Renal cortex interstitium (tissue), 15 donors: ENCODE results near the gene ZNF485. TPM values are rescaled to one million over a fixed set of nuclear protein-coding genes. Genes with fewer than 3 reads are reported as not detected.
A peak's percentile ranks its signal among the peaks of the same experiment; 100 is the strongest.
"Not testable (repeated sequence)": the region's sequence is repeated elsewhere in the genome, so short reads cannot be mapped to it uniquely, and the experiment has no call there.

Source experiments
- DNase-seq, 11 donors: peaks; one replicate each; pipeline ENCODE4 v3.0.0-alpha.2; 2013; ENCODE audit warnings: low read depth in 9 of 11, low spot score in 4 of 11; ENCODE audit errors: extremely low read depth in 1 of 11
- long read RNA-seq, 16 experiments: transcript quantifications; one replicate each; lab custom pipeline, GENCODE V29; 2026
- polyA plus RNA-seq, 3 donors: library from polyadenylated mRNA; unstranded; fragments of 120-200 nt; gene quantifications; one replicate each; pipeline ENCODE4 v1.2.1, GENCODE V29; 2013; ENCODE audit not compliant: insufficient read length in 3 of 3

The ZNF485 gene
- polyA plus RNA-seq = 1 to 10 TPM; 4.5 to 6.4 (median 5.8) TPM
- long read RNA-seq, donor 1, partial matches to known transcripts = 0 of 3 reads
- long read RNA-seq, donor 1, other reads (novel, unspliced or antisense) = 0 of 3 reads
- long read RNA-seq, donor 2, partial matches to known transcripts = 0 of 1 reads
- long read RNA-seq, donor 2, other reads (novel, unspliced or antisense) = 0 of 1 reads
- long read RNA-seq, donor 3, partial matches to known transcripts = 0 of 1 reads
- long read RNA-seq, donor 3, other reads (novel, unspliced or antisense) = 0 of 1 reads
- long read RNA-seq, donor 4, partial matches to known transcripts = 0 of 1 reads
- long read RNA-seq, donor 4, other reads (novel, unspliced or antisense) = 0 of 1 reads
- long read RNA-seq, donor 5 = 0 reads
- long read RNA-seq, donor 6 = 0 reads
- long read RNA-seq, donor 7, partial matches to known transcripts = 0 of 2 reads
- long read RNA-seq, donor 7, other reads (novel, unspliced or antisense) = 0 of 2 reads
- long read RNA-seq, donor 8 = 0 reads
- long read RNA-seq, donor 9 = 0 reads
- long read RNA-seq, donor 10, partial matches to known transcripts = 0 of 1 reads
- long read RNA-seq, donor 10, other reads (novel, unspliced or antisense) = 0 of 1 reads
- long read RNA-seq, donor 11 = 0 reads
- long read RNA-seq, donor 12 = 0 reads
- long read RNA-seq, donor 13 = 0 reads
- long read RNA-seq, donor 14, transcript ZNF485-201 (5 exons, 2,054 nt) = major isoform, 5 of 5 reads
- long read RNA-seq, donor 14, partial matches to known transcripts = 0 of 5 reads
- long read RNA-seq, donor 14, other reads (novel, unspliced or antisense) = 0 of 5 reads
- long read RNA-seq, donor 15 = 0 reads
- long read RNA-seq, donor 16, partial matches to known transcripts = 0 of 3 reads
- long read RNA-seq, donor 16, other reads (novel, unspliced or antisense) = 0 of 3 reads

GRCh38 chr10:43606323-43607198 is at the start of gene ZNF485:
Gene ZNF485, plus strand, starts transcription at chr10:43606438. Its CDS starts 613 bp downstream, at chr10:43607051.
- peak in 9 of 11 donors; percentile 47 to 70 (median 62) for DNase-seq

- no peak for DNase-seq
Observed at GRCh38 chr10:43557214-43557613, 49.0 kb upstream of the ZNF485 start.

DNA sequence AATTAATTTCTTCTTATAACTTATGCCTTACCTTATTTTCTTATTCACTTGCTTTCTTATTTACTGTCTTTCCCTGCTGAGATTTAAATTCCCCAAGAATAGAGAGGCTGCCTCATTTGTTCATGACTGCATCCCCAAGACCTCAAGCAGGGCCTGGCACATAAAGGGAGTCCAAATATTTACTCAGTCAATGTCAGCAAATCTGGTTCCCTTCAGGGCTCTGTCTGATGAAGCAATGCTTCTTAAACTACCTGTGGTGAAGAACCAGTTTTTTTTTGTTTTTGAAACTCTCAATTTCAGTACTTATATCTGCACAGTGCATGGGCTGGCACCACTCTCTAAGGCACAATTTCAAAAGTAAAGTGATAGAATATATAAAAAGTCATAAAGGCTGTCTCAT is 36.6 kb upstream of the ZNF485 start:
- no peak for DNase-seq

DNA sequence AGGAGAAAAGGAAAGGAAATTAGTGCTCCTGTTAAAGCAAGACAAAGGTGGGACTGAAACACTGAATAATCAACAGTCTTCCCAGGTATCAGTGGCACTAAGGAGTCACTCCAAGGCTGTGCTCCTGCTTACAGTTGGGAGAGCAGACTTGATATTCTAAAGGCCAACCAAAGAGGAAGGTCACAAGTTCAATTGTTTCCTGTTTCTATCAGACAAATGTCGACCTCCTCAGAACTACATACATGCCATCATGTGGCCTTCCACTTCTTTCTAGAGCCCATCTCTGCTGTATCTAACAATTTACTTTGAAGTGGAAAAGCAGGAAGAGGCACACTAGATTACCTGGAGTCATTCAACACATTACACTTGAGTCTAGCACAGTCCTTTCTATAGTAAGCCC is 35.3 kb upstream of the ZNF485 start:
- no peak for DNase-seq

- no peak for DNase-seq
Observed at GRCh38 chr10:43573250-43574000, 32.8 kb upstream of the ZNF485 start.

- DNase-seq = peak in 10 of 11 donors; percentile 74 to 86 (median 82)
Observed at GRCh38 chr10:43574001-43574892, 32.0 kb upstream of the ZNF485 start, which contains the start of gene ZNF239. Gene ZNF239, minus strand, starts transcription at chr10:43574616. Its CDS starts 16,537 bp downstream, at chr10:43558079.

DNA sequence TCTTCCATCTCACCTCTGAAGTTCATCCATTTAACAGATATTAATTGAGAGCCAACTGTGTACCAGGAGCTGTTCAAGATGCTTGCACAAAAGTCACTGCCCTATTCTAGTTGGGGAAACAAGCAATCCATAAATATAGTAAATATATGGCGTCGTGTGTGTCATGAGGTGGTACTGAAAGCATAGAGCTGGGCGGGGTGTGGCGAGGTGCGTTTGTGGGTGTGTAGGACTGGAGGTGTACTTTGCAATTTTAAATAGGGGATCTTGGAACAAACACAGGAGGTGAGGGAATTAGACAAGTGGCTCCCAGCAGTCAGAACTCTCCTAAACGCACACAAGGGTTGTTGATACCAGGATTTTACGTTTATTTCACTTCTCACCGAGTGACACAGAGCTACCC is 31.3 kb upstream of the ZNF485 start:
- no peak for DNase-seq

GRCh38 chr10:43576062-43576461 is 30.2 kb upstream of the ZNF485 start:
- no peak for DNase-seq

- DNase-seq = no peak
Observed at GRCh38 chr10:43576580-43576979, 29.7 kb upstream of the ZNF485 start.

- no peak for DNase-seq
Observed at GRCh38 chr10:43584051-43584450, 22.2 kb upstream of the ZNF485 start.

DNA sequence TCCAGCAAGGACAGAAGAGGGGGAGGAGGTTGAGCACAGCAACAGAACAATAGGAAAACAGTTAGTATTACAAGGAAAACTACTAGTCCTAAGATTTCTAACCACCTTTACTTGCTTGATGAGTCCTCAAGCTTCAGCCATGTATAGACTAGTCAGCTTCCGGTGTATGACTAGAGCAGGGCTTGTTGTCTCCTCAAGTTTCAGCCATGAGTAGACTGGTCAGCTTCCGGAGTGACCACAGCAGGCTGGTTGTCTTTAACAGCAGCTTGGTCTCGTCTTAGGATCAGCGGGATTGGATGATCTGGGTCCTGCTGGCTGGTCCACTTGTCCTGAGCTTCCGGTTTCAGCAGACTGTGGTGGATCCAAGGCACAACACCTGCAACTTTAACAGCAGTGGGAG is 21.2 kb upstream of the ZNF485 start:
- DNase-seq = no peak

GRCh38 chr10:43585981-43586729 is 20.1 kb upstream of the ZNF485 start:
- no peak for DNase-seq

- DNase-seq = not testable (repeated sequence)
Observed at GRCh38 chr10:43586730-43587115, 19.5 kb upstream of the ZNF485 start.

DNA sequence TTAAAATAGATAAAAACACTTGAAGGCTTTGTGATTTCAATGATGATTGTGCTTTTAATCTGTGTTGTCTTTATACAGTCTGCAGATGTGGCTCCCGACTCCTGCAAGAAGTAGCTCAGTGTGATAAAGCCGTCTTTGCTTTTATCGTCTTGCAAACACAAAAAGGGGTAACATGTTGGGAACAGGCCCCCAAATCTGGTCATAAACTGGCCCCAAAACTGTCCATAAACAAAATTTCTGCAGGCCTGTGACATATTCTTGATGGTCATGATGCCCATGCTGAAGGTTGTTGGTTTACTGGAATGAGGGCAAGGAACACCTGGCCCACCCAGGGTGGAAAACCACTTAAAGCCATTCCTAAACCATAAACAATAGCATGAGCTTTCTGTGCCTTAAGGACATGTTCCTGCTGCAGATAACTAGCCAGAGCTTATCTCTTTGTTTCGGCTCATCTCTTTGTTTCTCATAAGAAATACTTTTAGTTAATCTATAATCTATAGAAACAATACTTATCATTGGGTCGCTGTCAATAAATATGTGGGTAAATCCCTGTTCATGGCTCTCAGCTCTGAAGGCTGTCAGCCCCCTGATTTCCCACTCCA is 14.8 kb upstream of the ZNF485 start:
- no peak for DNase-seq

DNA sequence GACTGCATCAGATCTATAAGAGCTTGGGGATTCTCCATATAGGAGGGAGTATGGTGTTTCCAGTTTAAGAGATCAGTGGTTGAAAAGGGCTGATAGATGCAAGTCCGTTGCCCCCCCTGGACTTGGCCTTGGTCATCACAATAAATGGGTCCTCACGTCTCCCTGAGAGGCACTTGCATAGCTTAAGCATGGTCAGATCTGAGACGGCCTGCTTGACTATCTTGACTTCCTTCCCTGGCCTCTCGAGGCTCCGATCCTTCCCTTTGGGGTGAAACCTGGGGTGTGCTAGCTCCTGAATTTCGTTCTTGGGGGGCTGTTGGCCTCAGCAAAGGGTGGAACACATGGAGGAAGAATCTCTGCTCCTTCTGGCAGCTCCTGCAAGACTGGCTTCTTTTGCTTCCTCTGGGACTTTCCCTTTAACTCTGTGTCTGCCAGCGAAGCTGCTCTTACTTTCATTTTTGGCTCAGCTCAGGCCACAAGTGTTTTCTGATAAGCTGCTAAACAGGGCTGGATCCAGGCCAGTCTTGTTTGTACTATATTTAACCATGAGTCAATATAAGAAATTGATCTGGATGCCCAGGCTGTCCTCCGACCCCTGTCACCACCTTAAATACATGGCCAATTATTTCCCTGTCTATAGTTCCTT is 11.2 kb upstream of the ZNF485 start:
- no peak for DNase-seq
